HPDE6-E6E7 (cell line): ENCODE results near the gene ERI3.

ENCODE experiments used
- DNase-seq: peaks from one replicate; pipeline ENCODE4 v3.0.0; 2011; ENCODE audit warnings: missing footprints; ENCODE audit errors: extremely low spot score

ERI3 gene

GRCh38 chr1:44237721-44238457, 117.2 kb downstream of the ERI3 start:
- no peak for DNase-seq

- DNase-seq = no peak
These were observed 118.4 kb downstream of the ERI3 start for GRCh38 chr1:44236490-44237272.

- DNase-seq = no peak
These were observed 119.2 kb downstream of the ERI3 start for GRCh38 chr1:44235808-44236207.

GRCh38 chr1:44233593-44233992, 121.5 kb downstream of the ERI3 start:
- DNase-seq = no peak

- no peak for DNase-seq
These were observed 124.3 kb downstream of the ERI3 start for GRCh38 chr1:44230796-44231195.

- DNase-seq = no peak
These were observed 125.5 kb downstream of the ERI3 start for GRCh38 chr1:44229435-44230167.

GRCh38 chr1:44228218-44228617, 126.8 kb downstream of the ERI3 start:
- no peak for DNase-seq

- no peak for DNase-seq
These were observed 127.8 kb downstream of the ERI3 start for GRCh38 chr1:44227211-44227610.

GRCh38 chr1:44225761-44226160, 129.3 kb downstream of the ERI3 start:
- DNase-seq = no peak

GRCh38 chr1:44223187-44223610, 131.9 kb downstream of the ERI3 start:
- no peak for DNase-seq

GRCh38 chr1:44222397-44223186, 132.5 kb downstream of the ERI3 start:
- DNase-seq = no peak

GRCh38 chr1:44221769-44222168, 133.3 kb downstream of the ERI3 start:
- no peak for DNase-seq

- DNase-seq = no peak
These were observed 134.3 kb downstream of the ERI3 start for GRCh38 chr1:44220755-44221154.

GRCh38 chr1:44220001-44220751, 134.9 kb downstream of the ERI3 start:
- DNase-seq = no peak

GRCh38 chr1:44219301-44219626, 135.8 kb downstream of the ERI3 start:
- DNase-seq = no peak

- no peak for DNase-seq
These were observed 136.4 kb downstream of the ERI3 start for GRCh38 chr1:44218503-44219300.

- peak; percentile 52 for DNase-seq
These were observed 137.1 kb downstream of the ERI3 start for GRCh38 chr1:44217809-44218410.

GRCh38 chr1:44213222-44214112, 141.6 kb downstream of the ERI3 start, which contains the start of gene DMAP1:
DMAP1 (plus strand) TSS chr1:44213471; CDS start chr1:44213754, 283 bp downstream.
- peak; percentile 64 for DNase-seq
